Effector memory CD8-positive, alpha-beta T cell (primary cell): ENCODE measurements around the gene TBC1D22A.

ENCODE experiments used
- ATAC-seq: fragments of 150-1000 bp; cut with Tn5 transposase; replicated peaks from 2 replicates; pipeline ENCODE4 v1.10.0; 2021; ENCODE audit warnings: mild to moderate bottlenecking, moderate library complexity
- DNase-seq, 3 experiments: peaks; one replicate each; pipeline ENCODE4 v3.0.0; 2021
- H3K27ac Mint-ChIP-seq, 2 donors: one replicate each; pipeline ENCODE4 v1.8.0; 2022; ENCODE audit warnings: mild to moderate bottlenecking in 2 of 2, mixed read lengths in 2 of 2, moderate library complexity in 2 of 2
- H3K27me3 Mint-ChIP-seq, 2 donors: one replicate each; pipeline ENCODE4 v1.8.0; 2022; ENCODE audit warnings: mixed read lengths in 2 of 2
- H3K36me3 Mint-ChIP-seq: one replicate; pipeline ENCODE4 v1.8.0; 2022; ENCODE audit warnings: mild to moderate bottlenecking, moderate library complexity, mixed read lengths; ENCODE audit not compliant: insufficient read depth
- H3K4me1 Mint-ChIP-seq, 2 donors: one replicate each; pipeline ENCODE4 v1.8.0; 2022; ENCODE audit warnings: low read depth in 2 of 2, mixed read lengths in 2 of 2
- H3K4me3 Mint-ChIP-seq, 2 donors: one replicate each; pipeline ENCODE4 v1.8.0; 2022; ENCODE audit warnings: mild to moderate bottlenecking in 2 of 2, mixed read lengths in 2 of 2, moderate library complexity in 2 of 2
- H3K9me3 Mint-ChIP-seq, 2 donors: one replicate each; pipeline ENCODE4 v1.8.0; 2022; ENCODE audit warnings: mixed read lengths in 2 of 2

Gene TBC1D22A

GRCh38 chr22:47156352-47157092 is 394.1 kb downstream of the TBC1D22A start:
- Mint-ChIP-seq H3K36me3 (peaks cover 13% of the 10 kb centered on the region), H3K4me1 (peaks cover 0 to 3% of the 10 kb centered on the region in 2 donors), H3K27me3 (no peaks in the 10 kb centered on the region), H3K9me3 (no peaks in the 10 kb centered on the region), H3K4me3 (no peak overlapping the region), H3K27ac (no peak overlapping the region)
- no peak for DNase-seq
- ATAC-seq = no peak

- Mint-ChIP-seq H3K27ac (no peak overlapping the region), H3K4me1 (peaks cover 0 to 3% of the 10 kb centered on the region in 2 donors), H3K36me3 (peaks cover 13% of the 10 kb centered on the region), H3K4me3 (no peak overlapping the region), H3K27me3 (no peaks in the 10 kb centered on the region), H3K9me3 (no peaks in the 10 kb centered on the region)
- ATAC-seq (no peak), DNase-seq (no peak)
Measured at GRCh38 chr22:47157093-47157420, 394.6 kb downstream of the TBC1D22A start.

GRCh38 chr22:47157486-47158270 is 395.2 kb downstream of the TBC1D22A start:
- H3K36me3 Mint-ChIP-seq = peaks cover 13% of the 10 kb centered on the region
- H3K27ac Mint-ChIP-seq = no peak overlapping the region
- H3K4me3 Mint-ChIP-seq = no peak overlapping the region
- DNase-seq = no peak
- ATAC-seq = no peak
- no peaks in the 10 kb centered on the region for H3K27me3 Mint-ChIP-seq
- no peaks in the 10 kb centered on the region for H3K9me3 Mint-ChIP-seq
- peaks cover 0 to 6% of the 10 kb centered on the region in 2 donors for H3K4me1 Mint-ChIP-seq

- Mint-ChIP-seq H3K4me3 (no peak overlapping the region), H3K4me1 (peaks cover 0 to 6% of the 10 kb centered on the region in 2 donors), H3K27me3 (no peaks in the 10 kb centered on the region), H3K27ac (no peak overlapping the region), H3K36me3 (peaks cover 10% of the 10 kb centered on the region), H3K9me3 (no peaks in the 10 kb centered on the region)
- ATAC-seq (no peak), DNase-seq (no peak)
Measured at GRCh38 chr22:47158457-47158856, 396.0 kb downstream of the TBC1D22A start.

GRCh38 chr22:47159592-47159991 is 397.1 kb downstream of the TBC1D22A start:
- DNase-seq (no peak), ATAC-seq (no peak)
- Mint-ChIP-seq H3K4me1 (peaks cover 0 to 6% of the 10 kb centered on the region in 2 donors), H3K4me3 (no peak overlapping the region), H3K27me3 (no peaks in the 10 kb centered on the region), H3K27ac (no peak overlapping the region), H3K9me3 (no peaks in the 10 kb centered on the region), H3K36me3 (peaks cover 7% of the 10 kb centered on the region)

- Mint-ChIP-seq H3K9me3 (no peaks in the 10 kb centered on the region), H3K27me3 (no peaks in the 10 kb centered on the region), H3K4me3 (no peak overlapping the region), H3K27ac (no peak overlapping the region), H3K4me1 (peaks cover 0 to 6% of the 10 kb centered on the region in 2 donors), H3K36me3 (peaks cover 9% of the 10 kb centered on the region)
- ATAC-seq (no peak), DNase-seq (no peak)
Measured at GRCh38 chr22:47160141-47160541, 397.7 kb downstream of the TBC1D22A start.

GRCh38 chr22:47160781-47161520 is 398.5 kb downstream of the TBC1D22A start:
- Mint-ChIP-seq H3K9me3 (no peaks in the 10 kb centered on the region), H3K27me3 (no peaks in the 10 kb centered on the region), H3K36me3 (peaks cover 9% of the 10 kb centered on the region), H3K27ac (no peak overlapping the region), H3K4me3 (no peak overlapping the region), H3K4me1 (peaks cover 0 to 6% of the 10 kb centered on the region in 2 donors)
- DNase-seq (no peak), ATAC-seq (no peak)

GRCh38 chr22:47161631-47162030 is 399.2 kb downstream of the TBC1D22A start:
- Mint-ChIP-seq H3K9me3 (no peaks in the 10 kb centered on the region), H3K36me3 (peaks cover 9% of the 10 kb centered on the region), H3K27ac (no peak overlapping the region)

GRCh38 chr22:47162865-47163264 is 400.4 kb downstream of the TBC1D22A start:
- Mint-ChIP-seq H3K27ac (peak overlapping the region in 1 of 2 donors; percentile 19), H3K4me3 (no peak overlapping the region), H3K9me3 (no peaks in the 10 kb centered on the region), H3K4me1 (peaks cover under 1 to 6% of the 10 kb centered on the region in 2 donors), H3K36me3 (peaks cover 9% of the 10 kb centered on the region), H3K27me3 (no peaks in the 10 kb centered on the region)
- no peak for DNase-seq
- no peak for ATAC-seq

More at GRCh38 chr22:47161631-47162030, 399.2 kb downstream of the TBC1D22A start:
- no peak overlapping the region for H3K4me3 Mint-ChIP-seq
- ATAC-seq (no peak), DNase-seq (no peak)
- peaks cover 0 to 6% of the 10 kb centered on the region in 2 donors for H3K4me1 Mint-ChIP-seq
- no peaks in the 10 kb centered on the region for H3K27me3 Mint-ChIP-seq

GRCh38 chr22:47163481-47163855 is 401.0 kb downstream of the TBC1D22A start:
- peak overlapping the region in 1 of 2 donors; percentile 19 for H3K27ac Mint-ChIP-seq
- H3K27me3 Mint-ChIP-seq = no peaks in the 10 kb centered on the region
- no peaks in the 10 kb centered on the region for H3K9me3 Mint-ChIP-seq
- DNase-seq = no peak
- H3K4me3 Mint-ChIP-seq = no peak overlapping the region
- no peak for ATAC-seq
- H3K4me1 Mint-ChIP-seq = peaks cover 4 to 6% of the 10 kb centered on the region in 2 donors
- peaks cover 9% of the 10 kb centered on the region for H3K36me3 Mint-ChIP-seq

- DNase-seq (no peak), ATAC-seq (no peak)
- H3K36me3 Mint-ChIP-seq = peaks cover 11% of the 10 kb centered on the region
- no peaks in the 10 kb centered on the region for H3K9me3 Mint-ChIP-seq
- no peaks in the 10 kb centered on the region for H3K27me3 Mint-ChIP-seq
- peak overlapping the region in 1 of 2 donors; percentile 13 for H3K27ac Mint-ChIP-seq
- no peak overlapping the region for H3K4me3 Mint-ChIP-seq
- peaks cover 4 to 6% of the 10 kb centered on the region in 2 donors for H3K4me1 Mint-ChIP-seq
Measured at GRCh38 chr22:47163856-47164513, 401.5 kb downstream of the TBC1D22A start.

GRCh38 chr22:47164514-47165337 is 402.3 kb downstream of the TBC1D22A start:
- ATAC-seq = no peak
- DNase-seq = no peak
- peaks cover 13% of the 10 kb centered on the region for H3K36me3 Mint-ChIP-seq
- peak overlapping the region in 1 of 2 donors; percentile 13 for H3K27ac Mint-ChIP-seq
- no peak overlapping the region for H3K4me3 Mint-ChIP-seq
- H3K27me3 Mint-ChIP-seq = no peaks in the 10 kb centered on the region
- no peaks in the 10 kb centered on the region for H3K9me3 Mint-ChIP-seq
- peaks cover 4 to 6% of the 10 kb centered on the region in 2 donors for H3K4me1 Mint-ChIP-seq
